ENCODE measurements around the gene HTRA3. TPM values are rescaled to one million over a fixed set of nuclear protein-coding genes. Genes with fewer than 3 reads are reported as not detected.
"Not testable (repeated sequence)": the region's sequence is repeated elsewhere in the genome, so short reads cannot be mapped to it uniquely, and the experiment has no call there.

Gene HTRA3
- total RNA-seq, 1 experiment from 2014 or later = 2.3 TPM

GRCh38 chr4:8347660-8348059, 78.1 kb downstream of the HTRA3 start:
- TF ChIP-seq, protein P1, sequence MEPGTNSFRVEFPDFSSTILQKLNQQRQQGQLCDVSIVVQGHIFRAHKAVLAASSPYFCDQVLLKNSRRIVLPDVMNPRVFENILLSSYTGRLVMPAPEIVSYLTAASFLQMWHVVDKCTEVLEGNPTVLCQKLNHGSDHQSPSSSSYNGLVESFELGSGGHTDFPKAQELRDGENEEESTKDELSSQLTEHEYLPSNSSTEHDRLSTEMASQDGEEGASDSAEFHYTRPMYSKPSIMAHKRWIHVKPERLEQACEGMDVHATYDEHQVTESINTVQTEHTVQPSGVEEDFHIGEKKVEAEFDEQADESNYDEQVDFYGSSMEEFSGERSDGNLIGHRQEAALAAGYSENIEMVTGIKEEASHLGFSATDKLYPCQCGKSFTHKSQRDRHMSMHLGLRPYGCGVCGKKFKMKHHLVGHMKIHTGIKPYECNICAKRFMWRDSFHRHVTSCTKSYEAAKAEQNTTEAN (CRISPR knock-in tag; IDR thresholded peaks at IDR 0.05) = no peak
- no peak for TF ChIP-seq CREB1 (CRISPR knock-in tag; IDR thresholded peaks at IDR 0.05)
- TF ChIP-seq NFYB (CRISPR knock-in tag; conservative IDR thresholded peaks at IDR 0.05; ENCODE audit: low read depth) = no peak
- TF ChIP-seq, protein P2, sequence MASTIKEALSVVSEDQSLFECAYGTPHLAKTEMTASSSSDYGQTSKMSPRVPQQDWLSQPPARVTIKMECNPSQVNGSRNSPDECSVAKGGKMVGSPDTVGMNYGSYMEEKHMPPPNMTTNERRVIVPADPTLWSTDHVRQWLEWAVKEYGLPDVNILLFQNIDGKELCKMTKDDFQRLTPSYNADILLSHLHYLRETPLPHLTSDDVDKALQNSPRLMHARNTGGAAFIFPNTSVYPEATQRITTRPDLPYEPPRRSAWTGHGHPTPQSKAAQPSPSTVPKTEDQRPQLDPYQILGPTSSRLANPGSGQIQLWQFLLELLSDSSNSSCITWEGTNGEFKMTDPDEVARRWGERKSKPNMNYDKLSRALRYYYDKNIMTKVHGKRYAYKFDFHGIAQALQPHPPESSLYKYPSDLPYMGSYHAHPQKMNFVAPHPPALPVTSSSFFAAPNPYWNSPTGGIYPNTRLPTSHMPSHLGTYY (CRISPR knock-in tag; IDR thresholded peaks at IDR 0.05) = no peak
- H3K4me3 Mint-ChIP-seq = no peak overlapping the region
- no peaks in the 10 kb centered on the region for H3K9me3 Mint-ChIP-seq
- H3K27me3 Mint-ChIP-seq (ENCODE audit: low read depth) = peaks cover 6% of the 10 kb centered on the region
- no peak for ATAC-seq
- ChIA-PET CTCF (interaction anchor here (1.1 kb wide), 1 partner anchor 82 kb away, joined by 3 read pairs; no protein-coding TSS in a partner anchor), POLR2A (no interaction called here)
- peaks cover 23% of the 10 kb centered on the region for H3K4me1 Mint-ChIP-seq
- peak; percentile 3 for DNase-seq (ENCODE audit: low spot score)
- H3K36me3 Mint-ChIP-seq = no peaks in the 10 kb centered on the region
- H3K27ac Mint-ChIP-seq = no peak overlapping the region

GRCh38 chr4:8348071-8348470, 78.5 kb downstream of the HTRA3 start:
- Mint-ChIP-seq H3K4me3 (no peak overlapping the region), H3K4me1 (peaks cover 19% of the 10 kb centered on the region), H3K36me3 (no peaks in the 10 kb centered on the region), H3K27ac (no peak overlapping the region), H3K9me3 (no peaks in the 10 kb centered on the region), H3K27me3 (ENCODE audit: low read depth) (peaks cover 6% of the 10 kb centered on the region)
- POLR2A ChIA-PET = no interaction called here
- TF ChIP-seq, protein P3, sequence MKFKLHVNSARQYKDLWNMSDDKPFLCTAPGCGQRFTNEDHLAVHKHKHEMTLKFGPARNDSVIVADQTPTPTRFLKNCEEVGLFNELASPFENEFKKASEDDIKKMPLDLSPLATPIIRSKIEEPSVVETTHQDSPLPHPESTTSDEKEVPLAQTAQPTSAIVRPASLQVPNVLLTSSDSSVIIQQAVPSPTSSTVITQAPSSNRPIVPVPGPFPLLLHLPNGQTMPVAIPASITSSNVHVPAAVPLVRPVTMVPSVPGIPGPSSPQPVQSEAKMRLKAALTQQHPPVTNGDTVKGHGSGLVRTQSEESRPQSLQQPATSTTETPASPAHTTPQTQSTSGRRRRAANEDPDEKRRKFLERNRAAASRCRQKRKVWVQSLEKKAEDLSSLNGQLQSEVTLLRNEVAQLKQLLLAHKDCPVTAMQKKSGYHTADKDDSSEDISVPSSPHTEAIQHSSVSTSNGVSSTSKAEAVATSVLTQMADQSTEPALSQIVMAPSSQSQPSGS (CRISPR knock-in tag; IDR thresholded peaks at IDR 0.05; ENCODE audit: borderline replicate concordance, low read depth) = no peak
- no peak for DNase-seq (ENCODE audit: low spot score)
- CTCF ChIA-PET = interaction anchor here (1.1 kb wide), 1 partner anchor 83 kb away, joined by 3 read pairs; no protein-coding TSS in a partner anchor
- no peak for ATAC-seq

DNA sequence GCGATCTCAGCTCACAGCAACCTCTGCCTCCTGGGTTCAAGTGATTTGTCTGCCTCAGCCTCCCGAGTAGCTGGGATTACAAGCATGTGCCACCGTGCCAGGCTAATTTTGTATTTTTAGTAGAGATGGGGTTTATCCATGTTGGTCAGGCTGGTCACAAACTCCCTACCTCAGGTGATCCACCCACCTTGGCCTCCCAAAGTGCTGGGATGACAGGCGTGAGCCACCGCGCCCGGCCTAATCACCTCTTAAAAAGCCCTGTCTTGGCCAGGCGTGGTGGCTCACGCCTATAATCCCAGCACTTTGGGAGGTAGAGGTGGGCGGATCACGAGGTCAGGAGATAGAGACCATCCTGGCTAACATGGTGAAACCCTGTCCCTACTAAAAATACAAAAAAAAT, 79.7 kb downstream of the HTRA3 start:
- POLR2A ChIA-PET = interaction anchor here (0.6 kb wide), 1 partner anchor 1365 kb away, joined by 4 read pairs; no protein-coding TSS in a partner anchor
- CTCF ChIA-PET = interaction anchor here (1.2 to 2.4 kb wide), 3 partner anchors 29 to 82 kb away, joined by 5 to 7 read pairs (median 7); no protein-coding TSS in a partner anchor
- peaks cover 19% of the 10 kb centered on the region for H3K4me1 Mint-ChIP-seq
- ATAC-seq; H3K4me3 Mint-ChIP-seq; H3K9me3 Mint-ChIP-seq; H3K36me3 Mint-ChIP-seq; DNase-seq (ENCODE audit: low spot score); H3K27ac Mint-ChIP-seq; H3K27me3 Mint-ChIP-seq (ENCODE audit: low read depth): not testable (repeated sequence)

GRCh38 chr4:8349664-8350236, 80.2 kb downstream of the HTRA3 start:
- no peak for TF ChIP-seq TCF7 (CRISPR knock-in tag; IDR thresholded peaks at IDR 0.05; ENCODE audit: low read depth)
- TF ChIP-seq SP1 (CRISPR knock-in tag; conservative IDR thresholded peaks at IDR 0.05) = no peak
- POLR2A ChIA-PET = interaction anchor here (0.6 kb wide), 1 partner anchor 1365 kb away, joined by 4 read pairs; no protein-coding TSS in a partner anchor
- peaks cover 23% of the 10 kb centered on the region for H3K4me1 Mint-ChIP-seq
- DNase-seq (ENCODE audit: low spot score) = no peak
- CTCF ChIA-PET = interaction anchor here (1.2 to 2.4 kb wide), 3 partner anchors 29 to 83 kb away, joined by 5 to 7 read pairs (median 7); no protein-coding TSS in a partner anchor
- peaks cover 9% of the 10 kb centered on the region for H3K9me3 Mint-ChIP-seq
- H3K4me3 Mint-ChIP-seq = no peak overlapping the region
- H3K27ac Mint-ChIP-seq = no peak overlapping the region
- peaks cover 6% of the 10 kb centered on the region for H3K36me3 Mint-ChIP-seq
- ATAC-seq = no peak
- peaks cover 6% of the 10 kb centered on the region for H3K27me3 Mint-ChIP-seq (ENCODE audit: low read depth)

DNA sequence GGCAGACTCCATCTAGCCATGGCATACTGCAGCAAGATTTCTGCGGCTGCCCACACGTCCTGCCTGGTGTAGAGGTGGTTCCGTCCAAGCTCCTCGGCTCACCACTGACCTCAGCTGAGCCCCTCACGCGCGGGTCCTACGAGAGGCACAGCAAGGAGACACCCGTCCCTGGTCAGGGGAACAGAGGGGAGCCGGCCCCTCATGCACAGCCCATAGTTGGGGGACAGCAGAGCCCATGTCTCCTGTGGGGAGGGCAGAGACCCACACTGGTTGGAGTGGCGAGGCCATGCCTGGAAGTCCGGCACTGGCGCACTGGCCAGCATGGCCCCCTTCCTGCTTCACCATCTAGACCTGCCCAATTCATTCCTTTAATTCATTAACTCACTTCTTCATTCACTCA, 80.8 kb downstream of the HTRA3 start:
- Mint-ChIP-seq H3K4me1 (peaks cover 24% of the 10 kb centered on the region), H3K36me3 (peaks cover 6% of the 10 kb centered on the region), H3K27me3 (ENCODE audit: low read depth) (peaks cover 6% of the 10 kb centered on the region), H3K27ac (no peak overlapping the region), H3K4me3 (no peak overlapping the region), H3K9me3 (peaks cover 9% of the 10 kb centered on the region)
- ATAC-seq = no peak
- DNase-seq (ENCODE audit: low spot score) = no peak
- CTCF ChIA-PET = interaction anchor here (1.2 to 2.4 kb wide), 3 partner anchors 30 to 83 kb away, joined by 5 to 7 read pairs (median 7); no protein-coding TSS in a partner anchor
- POLR2A ChIA-PET = no interaction called here
- TF ChIP-seq, protein P4, sequence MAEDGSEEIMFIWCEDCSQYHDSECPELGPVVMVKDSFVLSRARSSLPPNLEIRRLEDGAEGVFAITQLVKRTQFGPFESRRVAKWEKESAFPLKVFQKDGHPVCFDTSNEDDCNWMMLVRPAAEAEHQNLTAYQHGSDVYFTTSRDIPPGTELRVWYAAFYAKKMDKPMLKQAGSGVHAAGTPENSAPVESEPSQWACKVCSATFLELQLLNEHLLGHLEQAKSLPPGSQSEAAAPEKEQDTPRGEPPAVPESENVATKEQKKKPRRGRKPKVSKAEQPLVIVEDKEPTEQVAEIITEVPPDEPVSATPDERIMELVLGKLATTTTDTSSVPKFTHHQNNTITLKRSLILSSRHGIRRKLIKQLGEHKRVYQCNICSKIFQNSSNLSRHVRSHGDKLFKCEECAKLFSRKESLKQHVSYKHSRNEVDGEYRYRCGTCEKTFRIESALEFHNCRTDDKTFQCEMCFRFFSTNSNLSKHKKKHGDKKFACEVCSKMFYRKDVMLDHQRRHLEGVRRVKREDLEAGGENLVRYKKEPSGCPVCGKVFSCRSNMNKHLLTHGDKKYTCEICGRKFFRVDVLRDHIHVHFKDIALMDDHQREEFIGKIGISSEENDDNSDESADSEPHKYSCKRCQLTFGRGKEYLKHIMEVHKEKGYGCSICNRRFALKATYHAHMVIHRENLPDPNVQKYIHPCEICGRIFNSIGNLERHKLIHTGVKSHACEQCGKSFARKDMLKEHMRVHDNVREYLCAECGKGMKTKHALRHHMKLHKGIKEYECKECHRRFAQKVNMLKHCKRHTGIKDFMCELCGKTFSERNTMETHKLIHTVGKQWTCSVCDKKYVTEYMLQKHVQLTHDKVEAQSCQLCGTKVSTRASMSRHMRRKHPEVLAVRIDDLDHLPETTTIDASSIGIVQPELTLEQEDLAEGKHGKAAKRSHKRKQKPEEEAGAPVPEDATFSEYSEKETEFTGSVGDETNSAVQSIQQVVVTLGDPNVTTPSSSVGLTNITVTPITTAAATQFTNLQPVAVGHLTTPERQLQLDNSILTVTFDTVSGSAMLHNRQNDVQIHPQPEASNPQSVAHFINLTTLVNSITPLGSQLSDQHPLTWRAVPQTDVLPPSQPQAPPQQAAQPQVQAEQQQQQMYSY (CRISPR knock-in tag; IDR thresholded peaks at IDR 0.05) = peak; percentile 38; the same call in 1 of the 2 replicates
- TF ChIP-seq USF2 (CRISPR knock-in tag; IDR thresholded peaks at IDR 0.05) (no peak), ZNF423 (CRISPR knock-in tag; IDR thresholded peaks at IDR 0.05) (no peak)
